HG02759 (cell line): ENCODE data around the gene GPX4.

ENCODE experiments used
- ATAC-seq: cut with Tn5 transposase; IDR thresholded peaks from one replicate; pipeline ENCODE4 v1.9.1; 2021; ENCODE audit warnings: mild to moderate bottlenecking, moderate library complexity; ENCODE audit not compliant: unreplicated experiment

The GPX4 gene

GRCh38 chr19:1103708-1104310 is at the start of gene GPX4:
Gene GPX4, plus strand, starts transcription at chr19:1103994. Its CDS starts 50 bp downstream, at chr19:1104044.
- peak; percentile 72 for ATAC-seq

GRCh38 chr19:1054102-1055027 is 49.4 kb upstream of the GPX4 start:
- ATAC-seq = no peak

- ATAC-seq = no peak
Observed at GRCh38 chr19:1055028-1055425, 48.8 kb upstream of the GPX4 start.

DNA sequence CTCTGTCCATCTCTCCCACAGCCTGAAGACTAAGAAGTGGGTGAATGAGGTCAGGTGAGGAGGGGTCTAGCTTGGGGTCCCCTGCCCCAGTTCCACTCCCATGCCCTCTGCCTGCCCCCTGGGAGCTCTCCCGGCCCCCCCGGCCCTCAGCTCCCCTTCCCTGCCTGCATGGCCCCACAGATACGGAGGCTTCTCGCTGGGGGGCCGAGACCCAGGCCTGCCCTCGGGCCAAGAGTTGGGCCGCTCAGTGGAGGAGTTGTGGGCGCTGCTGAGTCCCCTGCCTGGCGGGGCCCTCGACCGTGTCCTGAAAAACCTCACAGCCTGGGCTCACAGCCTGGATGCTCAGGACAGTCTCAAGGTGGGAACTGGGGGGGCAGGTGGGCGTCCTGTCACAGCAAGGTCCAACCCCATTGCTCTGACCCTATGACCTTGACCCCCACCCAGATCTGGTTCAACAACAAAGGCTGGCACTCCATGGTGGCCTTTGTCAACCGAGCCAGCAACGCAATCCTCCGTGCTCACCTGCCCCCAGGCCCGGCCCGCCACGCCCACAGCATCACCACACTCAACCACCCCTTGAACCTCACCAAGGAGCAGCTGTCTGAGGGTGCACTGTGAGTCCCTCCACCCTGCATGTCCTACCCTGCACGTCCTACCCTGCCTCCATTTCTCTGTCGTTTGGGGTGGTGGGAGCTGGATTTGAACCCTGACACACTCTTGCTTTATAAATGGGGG is 47.7 kb upstream of the GPX4 start:
- ATAC-seq = no peak

- no peak for ATAC-seq
Observed at GRCh38 chr19:1057176-1057855, 46.5 kb upstream of the GPX4 start.

DNA sequence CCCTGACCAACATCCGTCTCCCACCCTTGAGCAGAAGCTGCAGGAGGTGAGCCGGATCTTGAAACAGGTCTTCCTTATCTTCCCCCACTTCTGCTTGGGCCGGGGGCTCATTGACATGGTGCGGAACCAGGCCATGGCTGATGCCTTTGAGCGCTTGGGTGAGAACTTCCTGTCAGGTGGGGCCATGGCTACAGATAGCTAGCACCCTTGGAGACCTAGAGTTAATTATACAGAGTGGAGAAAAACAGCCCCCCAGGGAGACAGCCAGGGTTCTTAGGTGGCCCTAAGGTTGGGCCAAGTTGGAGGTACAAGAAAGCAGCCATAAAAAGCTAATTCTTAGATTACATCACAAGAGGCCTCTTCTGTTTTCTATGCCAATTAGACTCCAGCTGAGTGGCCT is 45.7 kb upstream of the GPX4 start:
- ATAC-seq = no peak

DNA sequence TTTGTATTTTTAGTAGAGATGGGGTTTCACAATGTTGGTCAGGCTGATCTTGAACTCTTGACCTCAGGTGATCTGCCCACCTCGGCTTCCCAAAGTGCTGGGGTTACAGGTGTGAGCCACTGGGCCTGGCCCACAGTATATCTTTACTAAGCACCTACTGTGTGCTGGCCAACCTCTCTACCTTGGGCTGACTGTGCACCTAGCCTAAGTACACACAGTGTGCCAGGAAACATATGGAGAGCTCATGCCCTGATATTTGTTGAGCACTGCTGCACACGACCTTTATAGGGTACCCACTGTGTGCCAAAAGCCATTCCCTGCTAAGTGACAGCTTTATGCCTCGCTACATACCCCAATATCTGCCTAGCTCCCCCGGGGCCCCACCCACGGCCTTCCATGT is 43.1 kb upstream of the GPX4 start:
- ATAC-seq = no peak

DNA sequence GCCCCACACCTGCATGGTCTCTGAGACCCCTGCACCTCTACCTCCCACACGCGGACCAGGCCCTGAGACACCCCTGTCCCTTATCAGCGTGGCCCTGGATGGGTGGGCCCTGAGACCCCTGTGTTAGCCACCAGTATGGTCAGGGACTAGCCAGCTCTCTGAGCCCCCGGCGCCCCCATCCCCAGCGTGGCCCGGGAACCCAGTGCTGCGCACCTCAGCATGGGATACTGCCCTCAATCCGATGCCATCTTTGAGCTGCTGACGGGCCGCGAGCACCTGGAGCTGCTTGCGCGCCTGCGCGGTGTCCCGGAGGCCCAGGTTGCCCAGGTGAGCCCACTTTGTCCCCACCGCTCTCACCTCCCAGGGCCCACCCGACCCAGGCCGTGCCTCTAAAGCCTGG is 41.8 kb upstream of the GPX4 start:
- ATAC-seq = no peak

DNA sequence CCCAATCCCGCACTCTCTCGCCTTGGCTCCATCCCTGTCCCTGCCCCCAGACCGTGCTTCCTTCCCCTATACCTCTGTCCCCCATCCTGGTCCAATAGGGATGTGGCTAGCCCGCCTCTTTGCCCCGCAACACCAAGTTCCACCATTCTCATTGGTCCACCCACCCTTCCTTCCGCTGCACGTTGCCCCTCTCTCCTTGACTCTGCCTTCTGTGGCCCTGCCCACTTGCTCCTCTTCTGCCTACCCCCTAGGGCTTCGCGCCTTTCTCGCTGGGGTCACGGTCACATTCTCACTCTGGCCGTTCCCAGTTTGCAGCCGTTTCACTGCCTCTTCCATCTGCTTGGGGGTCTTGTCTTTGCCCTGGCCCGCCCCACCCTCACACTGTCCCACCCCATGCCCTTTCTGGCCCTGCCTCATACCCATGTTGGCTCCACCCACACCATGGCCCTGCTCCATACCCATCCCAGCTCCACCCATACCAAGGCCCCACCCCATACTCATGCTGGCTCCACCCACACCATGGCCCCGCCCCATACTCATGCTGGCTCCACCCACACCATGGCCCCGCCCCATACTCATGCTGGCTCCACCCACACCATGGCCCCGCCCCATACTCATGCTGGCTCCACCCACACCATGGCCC is 41.3 kb upstream of the GPX4 start:
- no peak for ATAC-seq

DNA sequence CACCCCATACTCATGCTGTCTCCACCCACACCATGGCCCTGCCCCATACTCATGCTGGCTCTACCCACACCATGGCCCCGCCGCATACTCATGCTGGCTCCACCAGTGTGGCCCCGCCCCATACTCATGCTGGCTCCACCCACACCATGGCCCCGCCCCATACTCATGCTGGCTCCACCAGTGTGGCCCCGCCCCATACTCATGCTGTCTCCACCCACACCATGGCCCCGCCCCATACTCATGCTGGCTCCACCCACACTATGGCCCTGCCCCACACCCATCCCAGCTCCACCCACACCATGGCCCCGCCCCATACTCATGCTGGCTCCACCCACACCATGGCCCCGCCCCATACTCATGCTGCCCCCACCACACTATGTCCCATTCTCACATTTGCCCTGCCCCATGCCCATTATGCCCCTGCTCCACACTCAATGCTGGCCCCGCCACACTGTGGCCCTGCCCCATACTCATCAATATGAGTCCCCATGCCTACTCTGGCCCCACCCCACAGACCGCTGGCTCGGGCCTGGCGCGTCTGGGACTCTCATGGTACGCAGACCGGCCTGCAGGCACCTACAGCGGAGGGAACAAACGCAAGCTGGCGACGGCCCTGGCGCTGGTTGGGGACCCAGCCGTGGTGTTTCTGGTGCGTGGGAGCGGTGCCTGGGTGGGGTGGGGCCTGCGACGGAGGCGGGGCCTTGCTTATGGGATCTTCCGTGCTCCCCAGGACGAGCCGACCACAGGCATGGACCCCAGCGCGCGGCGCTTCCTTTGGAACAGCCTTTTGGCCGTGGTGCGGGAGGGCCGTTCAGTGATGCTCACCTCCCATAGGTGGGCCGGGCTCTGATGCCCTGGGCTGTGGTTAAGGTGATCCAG is 40.5 kb upstream of the GPX4 start:
- no peak for ATAC-seq

DNA sequence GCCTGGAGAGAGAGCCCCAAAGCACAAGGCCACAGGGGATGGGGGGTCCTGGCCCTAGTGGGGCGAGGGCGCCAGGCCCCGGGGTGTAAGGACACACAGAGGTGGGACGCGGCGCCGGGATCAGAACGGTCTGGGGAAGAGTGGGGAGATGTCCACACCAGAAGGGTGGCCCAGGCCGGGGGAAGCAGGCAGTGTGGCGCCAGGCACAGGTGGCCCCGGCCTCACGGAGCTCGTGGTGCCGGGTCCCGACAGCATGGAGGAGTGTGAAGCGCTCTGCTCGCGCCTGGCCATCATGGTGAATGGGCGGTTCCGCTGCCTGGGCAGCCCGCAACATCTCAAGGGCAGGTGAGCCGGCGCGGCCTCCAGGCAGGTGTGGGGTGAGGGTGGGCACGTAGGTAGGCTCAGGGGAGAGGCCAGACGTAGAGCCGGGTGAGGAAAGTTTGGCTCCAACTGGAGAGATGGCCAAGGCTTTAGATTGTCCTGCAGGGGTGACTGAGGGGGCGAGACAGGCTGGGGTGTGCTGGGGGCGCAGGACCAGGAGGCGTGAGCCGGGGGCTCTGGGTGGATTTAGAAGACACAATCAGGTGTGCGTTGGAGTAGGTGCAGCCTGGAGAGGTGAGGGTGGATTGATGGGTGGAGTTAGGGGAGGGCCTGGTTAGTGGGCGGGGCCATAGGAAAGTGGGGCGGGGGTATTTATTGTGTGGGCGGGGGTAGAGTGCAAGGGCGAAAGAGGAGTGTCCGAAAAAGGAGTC is 39.7 kb upstream of the GPX4 start:
- ATAC-seq = no peak

DNA sequence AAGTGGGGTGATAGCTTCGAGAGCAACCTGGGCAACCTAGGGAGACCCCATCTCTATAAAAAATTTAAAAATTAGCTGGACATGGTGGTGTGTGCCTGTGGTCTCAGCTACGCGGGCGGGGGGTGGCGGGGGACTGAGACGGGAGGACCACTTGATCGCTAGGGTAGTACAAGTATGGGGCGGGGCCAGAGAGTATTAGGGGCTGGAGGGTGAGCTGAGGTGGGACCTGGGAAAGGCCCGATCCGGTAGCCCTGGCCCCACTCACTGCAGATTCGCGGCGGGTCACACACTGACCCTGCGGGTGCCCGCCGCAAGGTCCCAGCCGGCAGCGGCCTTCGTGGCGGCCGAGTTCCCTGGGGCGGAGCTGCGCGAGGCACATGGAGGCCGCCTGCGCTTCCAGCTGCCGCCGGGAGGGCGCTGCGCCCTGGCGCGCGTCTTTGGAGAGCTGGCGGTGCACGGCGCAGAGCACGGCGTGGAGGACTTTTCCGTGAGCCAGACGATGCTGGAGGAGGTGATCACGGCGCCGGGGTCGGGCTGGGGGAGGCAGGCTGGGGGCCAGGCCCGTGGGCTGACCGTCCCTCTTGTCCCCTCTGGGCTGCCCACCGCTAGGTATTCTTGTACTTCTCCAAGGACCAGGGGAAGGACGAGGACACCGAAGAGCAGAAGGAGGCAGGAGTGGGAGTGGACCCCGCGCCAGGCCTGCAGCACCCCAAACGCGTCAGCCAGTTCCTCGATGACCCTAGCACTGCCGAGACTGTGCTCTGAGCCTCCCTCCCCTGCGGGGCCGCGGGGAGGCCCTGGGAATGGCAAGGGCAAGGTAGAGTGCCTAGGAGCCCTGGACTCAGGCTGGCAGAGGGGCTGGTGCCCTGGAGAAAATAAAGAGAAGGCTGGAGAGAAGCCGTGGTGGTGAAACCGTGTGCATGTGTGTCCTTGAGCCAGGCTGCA is 38.9 kb upstream of the GPX4 start:
- no peak for ATAC-seq

GRCh38 chr19:1065606-1066109 is 38.1 kb upstream of the GPX4 start:
- no peak for ATAC-seq

GRCh38 chr19:1066251-1066747 is 37.5 kb upstream of the GPX4 start:
- ATAC-seq = no peak

- ATAC-seq = no peak
Observed at GRCh38 chr19:1066748-1067340, 37.0 kb upstream of the GPX4 start, which contains the start of gene ARHGAP45. Gene ARHGAP45, plus strand, starts transcription at chr19:1067167. Its CDS starts 239 bp downstream, at chr19:1067406.

GRCh38 chr19:1067341-1067957 is 36.3 kb upstream of the GPX4 start:
- ATAC-seq = no peak
